GM12874 (cell line): ENCODE data around the gene PKDCC.

ENCODE experiments used
- CTCF ChIP-seq: IDR thresholded peaks from 2 replicates; pipeline ENCODE4 v1.5.1; 2011; ENCODE audit warnings: low read depth, mild to moderate bottlenecking, control low read depth, low read length, moderate library complexity; ENCODE audit not compliant: insufficient read depth

PKDCC gene

GRCh38 chr2:42025151-42025582, 22.7 kb upstream of the PKDCC start:
- no peak for TF ChIP-seq CTCF

- no peak for TF ChIP-seq CTCF
These were observed 21.5 kb upstream of the PKDCC start for GRCh38 chr2:42026272-42026671.

- no peak for TF ChIP-seq CTCF
These were observed 19.2 kb upstream of the PKDCC start for GRCh38 chr2:42028571-42029148.

GRCh38 chr2:42029171-42029570, 18.6 kb upstream of the PKDCC start:
- no peak for TF ChIP-seq CTCF

- TF ChIP-seq CTCF = no peak
These were observed 18.1 kb upstream of the PKDCC start for GRCh38 chr2:42029639-42030199.

- no peak for TF ChIP-seq CTCF
These were observed 17.5 kb upstream of the PKDCC start for GRCh38 chr2:42030200-42030759.

- no peak for TF ChIP-seq CTCF
These were observed 17.0 kb upstream of the PKDCC start for GRCh38 chr2:42030829-42031228.
